Measurements from ENCODE around the gene UQCRH.
"Not testable (repeated sequence)": the region's sequence is repeated elsewhere in the genome, so short reads cannot be mapped to it uniquely, and the experiment has no call there.

Gene UQCRH

DNA sequence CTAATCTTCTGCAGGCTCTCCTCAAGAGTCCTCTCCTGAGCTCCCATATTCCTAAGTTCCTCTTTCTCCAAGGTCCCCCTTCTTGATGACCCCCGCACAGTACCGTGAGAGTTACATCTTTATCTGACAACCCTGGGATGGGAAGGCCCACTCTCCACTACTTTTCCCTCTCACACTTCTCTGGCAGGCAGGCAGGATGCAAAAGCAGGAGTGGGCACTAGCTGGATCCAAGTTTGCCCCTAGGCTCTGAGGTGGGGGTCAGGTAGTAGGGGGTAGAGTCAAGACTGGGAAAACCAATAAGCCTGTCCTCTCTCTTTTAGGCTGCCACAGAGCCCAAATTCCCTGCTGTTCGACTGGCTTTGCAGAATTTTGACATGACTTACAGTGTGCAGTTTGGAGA lies 41.0 kb downstream of the UQCRH start:
- no peak overlapping the region for H3K4me3 ChIP-seq (ENCODE audit: low read depth, low read length, poor library complexity, severe bottlenecking)
- TF ChIP-seq, protein P1, sequence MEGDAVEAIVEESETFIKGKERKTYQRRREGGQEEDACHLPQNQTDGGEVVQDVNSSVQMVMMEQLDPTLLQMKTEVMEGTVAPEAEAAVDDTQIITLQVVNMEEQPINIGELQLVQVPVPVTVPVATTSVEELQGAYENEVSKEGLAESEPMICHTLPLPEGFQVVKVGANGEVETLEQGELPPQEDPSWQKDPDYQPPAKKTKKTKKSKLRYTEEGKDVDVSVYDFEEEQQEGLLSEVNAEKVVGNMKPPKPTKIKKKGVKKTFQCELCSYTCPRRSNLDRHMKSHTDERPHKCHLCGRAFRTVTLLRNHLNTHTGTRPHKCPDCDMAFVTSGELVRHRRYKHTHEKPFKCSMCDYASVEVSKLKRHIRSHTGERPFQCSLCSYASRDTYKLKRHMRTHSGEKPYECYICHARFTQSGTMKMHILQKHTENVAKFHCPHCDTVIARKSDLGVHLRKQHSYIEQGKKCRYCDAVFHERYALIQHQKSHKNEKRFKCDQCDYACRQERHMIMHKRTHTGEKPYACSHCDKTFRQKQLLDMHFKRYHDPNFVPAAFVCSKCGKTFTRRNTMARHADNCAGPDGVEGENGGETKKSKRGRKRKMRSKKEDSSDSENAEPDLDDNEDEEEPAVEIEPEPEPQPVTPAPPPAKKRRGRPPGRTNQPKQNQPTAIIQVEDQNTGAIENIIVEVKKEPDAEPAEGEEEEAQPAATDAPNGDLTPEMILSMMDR (IDR thresholded peaks at IDR 0.05; ENCODE audit: low read length), result no peak
- TF ChIP-seq EZH2 (IDR thresholded peaks at IDR 0.05; ENCODE audit: borderline replicate concordance, low read length), result no peak
- no peaks in the 10 kb centered on the region for H3F3A ChIP-seq (ENCODE audit: insufficient read depth, low read length)
- no peaks in the 10 kb centered on the region for H3K79me2 ChIP-seq (ENCODE audit: insufficient read depth, low read length)
- no peaks in the 10 kb centered on the region for H3K27me3 ChIP-seq (ENCODE audit: insufficient read depth, low read length)
- H4K20me1 ChIP-seq (ENCODE audit: insufficient read depth, low read length), result no peaks in the 10 kb centered on the region
- H2AFZ ChIP-seq (ENCODE audit: low read length), result no peak overlapping the region
- no peak overlapping the region for H3K27ac ChIP-seq (ENCODE audit: low read depth, low read length, poor library complexity, severe bottlenecking)
- no peaks in the 10 kb centered on the region for H3K9me3 ChIP-seq (ENCODE audit: low read length)
- no peaks in the 10 kb centered on the region for H3K9me2 ChIP-seq (ENCODE audit: low read depth, low read length)
- no peak overlapping the region for H3K4me2 ChIP-seq (ENCODE audit: low read length)
- H3K9ac ChIP-seq (ENCODE audit: low read length), result no peak overlapping the region
- H3K36me3 ChIP-seq (ENCODE audit: insufficient read depth, low read length), result peaks cover 57% of the 10 kb centered on the region
- H3K4me1 ChIP-seq (ENCODE audit: insufficient read depth, low read length, severe bottlenecking), result peaks cover 16% of the 10 kb centered on the region

DNA sequence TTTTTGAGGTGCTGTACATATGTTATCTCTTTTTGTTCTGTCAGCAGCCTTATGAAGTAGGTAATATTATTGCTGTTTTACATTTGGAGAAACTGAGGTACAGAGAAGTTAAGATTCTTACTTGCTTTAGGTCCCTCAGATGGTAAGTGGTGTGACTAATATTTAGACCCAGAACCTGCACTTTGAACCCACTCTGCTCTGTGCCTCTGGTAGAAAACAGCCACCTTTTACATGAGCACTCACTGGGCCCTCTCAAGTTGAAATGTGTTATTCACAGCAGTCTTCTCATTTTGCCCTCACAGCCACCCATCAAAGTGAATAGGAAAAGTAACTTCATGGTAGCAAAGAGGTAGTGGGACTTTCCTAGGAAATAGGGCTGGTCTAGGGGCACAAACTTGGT lies 41.8 kb downstream of the UQCRH start:
- no peak for TF ChIP-seq EZH2 (IDR thresholded peaks at IDR 0.05; ENCODE audit: borderline replicate concordance, low read length)
- TF ChIP-seq, protein P1 (IDR thresholded peaks at IDR 0.05; ENCODE audit: low read length), result no peak
- peaks cover 10% of the 10 kb centered on the region for H3K4me1 ChIP-seq (ENCODE audit: insufficient read depth, low read length, severe bottlenecking)
- H3K27ac ChIP-seq (ENCODE audit: low read depth, low read length, poor library complexity, severe bottlenecking), result no peak overlapping the region
- no peaks in the 10 kb centered on the region for H4K20me1 ChIP-seq (ENCODE audit: insufficient read depth, low read length)
- H3K27me3 ChIP-seq (ENCODE audit: insufficient read depth, low read length), result no peaks in the 10 kb centered on the region
- no peak overlapping the region for H2AFZ ChIP-seq (ENCODE audit: low read length)
- no peaks in the 10 kb centered on the region for H3K9me3 ChIP-seq (ENCODE audit: low read length)
- H3K36me3 ChIP-seq (ENCODE audit: insufficient read depth, low read length), result peaks cover 65% of the 10 kb centered on the region
- H3K9me2 ChIP-seq (ENCODE audit: low read depth, low read length), result no peaks in the 10 kb centered on the region
- H3K79me2 ChIP-seq (ENCODE audit: insufficient read depth, low read length), result no peaks in the 10 kb centered on the region
- no peaks in the 10 kb centered on the region for H3F3A ChIP-seq (ENCODE audit: insufficient read depth, low read length)
- no peak overlapping the region for H3K4me3 ChIP-seq (ENCODE audit: low read depth, low read length, poor library complexity, severe bottlenecking)
- H3K4me2 ChIP-seq (ENCODE audit: low read length), result no peak overlapping the region
- no peak overlapping the region for H3K9ac ChIP-seq (ENCODE audit: low read length)

DNA sequence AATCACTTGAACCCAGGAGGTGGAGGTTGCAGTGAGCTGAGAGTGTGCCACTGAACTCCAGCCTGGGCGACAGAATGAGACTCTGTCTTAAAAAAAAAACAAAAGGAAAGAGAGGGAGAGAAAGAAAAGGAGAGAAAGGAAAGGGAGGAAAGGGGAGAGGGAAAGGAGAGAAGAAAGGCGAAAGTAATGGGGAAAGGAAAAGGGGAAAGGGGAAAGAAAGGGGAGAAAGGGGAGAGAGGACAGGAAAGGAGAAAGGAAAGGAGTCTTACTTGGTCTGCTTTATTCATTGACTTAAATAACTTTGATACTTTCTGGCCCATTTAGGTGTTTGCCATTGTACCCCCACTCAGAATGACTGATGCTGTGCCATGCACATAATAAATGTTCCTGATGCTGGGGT lies 48.9 kb downstream of the UQCRH start:
- no peaks in the 10 kb centered on the region for H3K9me2 ChIP-seq (ENCODE audit: low read depth, low read length)
- no peak overlapping the region for H2AFZ ChIP-seq (ENCODE audit: low read length)
- peaks cover 82% of the 10 kb centered on the region for H3K36me3 ChIP-seq (ENCODE audit: insufficient read depth, low read length)
- no peaks in the 10 kb centered on the region for H3K4me1 ChIP-seq (ENCODE audit: insufficient read depth, low read length, severe bottlenecking)
- no peaks in the 10 kb centered on the region for H3K27me3 ChIP-seq (ENCODE audit: insufficient read depth, low read length)
- H3K9ac ChIP-seq (ENCODE audit: low read length), result no peak overlapping the region
- H3F3A ChIP-seq (ENCODE audit: insufficient read depth, low read length), result no peaks in the 10 kb centered on the region
- no peak overlapping the region for H3K4me3 ChIP-seq (ENCODE audit: low read depth, low read length, poor library complexity, severe bottlenecking)
- no peaks in the 10 kb centered on the region for H3K79me2 ChIP-seq (ENCODE audit: insufficient read depth, low read length)
- TF ChIP-seq, protein P1 (IDR thresholded peaks at IDR 0.05; ENCODE audit: low read length), result no peak
- TF ChIP-seq EZH2 (IDR thresholded peaks at IDR 0.05; ENCODE audit: borderline replicate concordance, low read length), result no peak
- H3K9me3 ChIP-seq (ENCODE audit: low read length), result no peaks in the 10 kb centered on the region
- no peaks in the 10 kb centered on the region for H4K20me1 ChIP-seq (ENCODE audit: insufficient read depth, low read length)
- H3K27ac ChIP-seq (ENCODE audit: low read depth, low read length, poor library complexity, severe bottlenecking), result no peak overlapping the region
- H3K4me2 ChIP-seq (ENCODE audit: low read length), result no peak overlapping the region

DNA sequence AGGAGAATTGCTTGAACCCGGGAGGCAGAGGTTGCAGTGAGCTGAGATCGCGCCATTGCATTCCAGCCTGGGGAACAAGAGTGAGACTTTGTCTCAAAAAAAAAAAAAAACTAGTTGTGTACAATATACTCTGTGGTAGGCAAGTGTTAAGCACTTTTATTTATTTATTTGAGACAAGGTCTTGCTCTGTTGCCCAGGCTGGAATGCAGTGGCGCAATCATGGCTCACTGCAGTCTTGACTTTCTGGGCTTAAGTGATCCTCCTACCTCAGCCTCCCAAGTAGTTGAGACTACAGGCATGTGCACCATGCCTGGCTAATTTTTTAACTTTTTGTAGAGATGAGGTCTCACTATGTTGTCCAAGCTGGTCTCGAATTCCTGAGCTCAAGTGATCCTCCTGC lies 52.4 kb downstream of the UQCRH start:
- H3K9me2 ChIP-seq (ENCODE audit: low read depth, low read length); H3K9ac ChIP-seq (ENCODE audit: low read length); H3K4me1 ChIP-seq (ENCODE audit: insufficient read depth, low read length, severe bottlenecking); H4K20me1 ChIP-seq (ENCODE audit: insufficient read depth, low read length); H3K9me3 ChIP-seq (ENCODE audit: low read length); H3K27me3 ChIP-seq (ENCODE audit: insufficient read depth, low read length); H3K4me2 ChIP-seq (ENCODE audit: low read length); H3F3A ChIP-seq (ENCODE audit: insufficient read depth, low read length); H3K4me3 ChIP-seq (ENCODE audit: low read depth, low read length, poor library complexity, severe bottlenecking); H2AFZ ChIP-seq (ENCODE audit: low read length); H3K79me2 ChIP-seq (ENCODE audit: insufficient read depth, low read length); H3K27ac ChIP-seq (ENCODE audit: low read depth, low read length, poor library complexity, severe bottlenecking): not testable (repeated sequence)
- peaks cover 73% of the 10 kb centered on the region for H3K36me3 ChIP-seq (ENCODE audit: insufficient read depth, low read length)
